Measurements from ENCODE around the gene CTLA4. TPM values are rescaled to one million over a fixed set of nuclear protein-coding genes. Genes with fewer than 3 reads are reported as not detected.
A peak's percentile ranks its signal among the peaks of the same experiment; 100 is the strongest.

Gene CTLA4
- total RNA-seq, 2 experiments from 2014 or later: 28.7 to 30.7 TPM

DNA sequence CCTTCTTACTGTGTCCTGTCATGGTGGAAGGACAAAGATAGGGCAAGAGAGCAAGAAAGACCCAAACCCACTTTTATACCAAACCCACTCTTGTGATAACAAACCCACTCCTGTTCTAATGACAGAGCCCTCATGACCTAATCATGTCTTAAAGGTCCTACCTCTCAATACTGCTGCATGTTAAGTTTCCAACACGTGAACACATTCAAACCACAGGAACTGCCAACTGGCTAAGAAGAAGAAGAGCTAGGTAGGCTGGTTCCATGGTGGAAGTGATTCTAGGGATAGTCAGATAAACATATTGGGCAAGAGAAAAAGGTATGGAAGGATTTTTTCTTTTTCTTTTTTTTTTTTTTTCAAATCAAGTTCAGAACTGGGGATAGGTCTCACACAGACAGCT is 22.0 kb downstream of the CTLA4 start:
- ChIA-PET POLR2A (interaction anchor here (0.7 to 17.2 kb wide), 4 partner anchors 10 to 66 kb away, joined by 4 to 237 read pairs (median 6); partner anchors contain the start of gene CTLA4), CTCF (interaction anchor here (0.9 to 2.1 kb wide), 6 partner anchors 10 to 74 kb away, joined by 3 to 7 read pairs (median 4); partner anchors contain the start of gene CTLA4)
- peak overlapping the region; percentile 21 for H3K27ac Mint-ChIP-seq
- intact Hi-C loops (cut with micrococcal nuclease): no loop called here
- TF ChIP-seq, protein P1, sequence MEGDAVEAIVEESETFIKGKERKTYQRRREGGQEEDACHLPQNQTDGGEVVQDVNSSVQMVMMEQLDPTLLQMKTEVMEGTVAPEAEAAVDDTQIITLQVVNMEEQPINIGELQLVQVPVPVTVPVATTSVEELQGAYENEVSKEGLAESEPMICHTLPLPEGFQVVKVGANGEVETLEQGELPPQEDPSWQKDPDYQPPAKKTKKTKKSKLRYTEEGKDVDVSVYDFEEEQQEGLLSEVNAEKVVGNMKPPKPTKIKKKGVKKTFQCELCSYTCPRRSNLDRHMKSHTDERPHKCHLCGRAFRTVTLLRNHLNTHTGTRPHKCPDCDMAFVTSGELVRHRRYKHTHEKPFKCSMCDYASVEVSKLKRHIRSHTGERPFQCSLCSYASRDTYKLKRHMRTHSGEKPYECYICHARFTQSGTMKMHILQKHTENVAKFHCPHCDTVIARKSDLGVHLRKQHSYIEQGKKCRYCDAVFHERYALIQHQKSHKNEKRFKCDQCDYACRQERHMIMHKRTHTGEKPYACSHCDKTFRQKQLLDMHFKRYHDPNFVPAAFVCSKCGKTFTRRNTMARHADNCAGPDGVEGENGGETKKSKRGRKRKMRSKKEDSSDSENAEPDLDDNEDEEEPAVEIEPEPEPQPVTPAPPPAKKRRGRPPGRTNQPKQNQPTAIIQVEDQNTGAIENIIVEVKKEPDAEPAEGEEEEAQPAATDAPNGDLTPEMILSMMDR (IDR thresholded peaks at IDR 0.05): no peak
- peaks cover 69% of the 10 kb centered on the region for H3K4me1 Mint-ChIP-seq (ENCODE audit: low read depth)
- no peaks in the 10 kb centered on the region for H3K9me3 Mint-ChIP-seq
- ATAC-seq (no peak), DNase-seq (no peak)
- H3K36me3 Mint-ChIP-seq (ENCODE audit: low read depth): no peaks in the 10 kb centered on the region
- no peaks in the 10 kb centered on the region for H3K27me3 Mint-ChIP-seq
- H3K4me3 Mint-ChIP-seq: no peak overlapping the region

DNA sequence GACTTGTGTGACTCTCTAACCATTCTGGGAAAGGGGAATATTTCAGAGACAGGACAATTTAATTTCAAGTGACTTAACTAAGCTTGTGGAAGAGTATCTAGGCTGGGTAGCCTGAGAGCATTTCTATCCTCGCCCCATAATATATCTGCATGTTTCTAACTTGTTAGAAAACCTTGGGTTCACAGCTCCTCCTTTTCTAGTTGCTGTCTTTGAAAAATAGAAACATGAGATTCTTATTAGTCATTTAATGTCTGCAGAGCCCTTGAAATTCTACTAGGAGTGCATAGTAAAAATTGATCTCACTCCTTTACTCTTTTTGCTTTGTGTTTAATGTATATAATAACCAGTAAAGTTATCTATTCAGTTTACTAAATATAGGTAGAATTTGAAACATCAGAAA is 22.4 kb downstream of the CTLA4 start:
- intact Hi-C loops (cut with micrococcal nuclease): no loop called here
- POLR2A ChIA-PET: interaction anchor here (0.7 to 17.2 kb wide), 4 partner anchors 10 to 66 kb away, joined by 4 to 237 read pairs (median 6); partner anchors contain the start of gene CTLA4
- ATAC-seq: peak; percentile 5
- DNase-seq: no peak
- CTCF ChIA-PET: interaction anchor here (0.9 to 2.1 kb wide), 6 partner anchors 10 to 75 kb away, joined by 3 to 7 read pairs (median 4); partner anchors contain the start of gene CTLA4
- Mint-ChIP-seq H3K27ac (peak overlapping the region; percentile 52), H3K27me3 (no peaks in the 10 kb centered on the region), H3K4me3 (no peak overlapping the region), H3K4me1 (ENCODE audit: low read depth) (peaks cover 70% of the 10 kb centered on the region), H3K9me3 (no peaks in the 10 kb centered on the region), H3K36me3 (ENCODE audit: low read depth) (no peaks in the 10 kb centered on the region)
- TF ChIP-seq, protein P1 (IDR thresholded peaks at IDR 0.05): no peak

DNA sequence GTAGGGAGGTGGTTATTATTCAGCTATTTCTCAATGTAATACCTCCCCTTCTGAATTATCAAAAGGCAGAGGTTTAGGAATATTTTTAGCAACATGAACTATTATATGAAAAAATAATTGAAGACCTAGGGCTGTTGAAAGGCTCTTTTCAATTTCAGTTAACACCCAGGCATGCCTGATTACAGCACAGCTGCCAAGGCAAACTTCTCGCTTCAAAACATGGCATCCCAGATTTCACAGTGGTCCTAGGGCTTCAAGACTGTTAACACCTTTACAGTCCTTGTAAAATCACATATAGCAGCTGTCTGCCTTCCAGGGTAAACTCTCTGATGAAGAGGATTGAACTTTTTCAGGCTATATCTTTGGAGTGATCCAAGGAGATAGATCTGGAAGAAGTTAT is 23.2 kb downstream of the CTLA4 start:
- ChIA-PET POLR2A (interaction anchor here (0.9 to 17.2 kb wide), 7 partner anchors 8 to 184 kb away, joined by 3 to 237 read pairs (median 5); partner anchors contain the start of gene CTLA4), CTCF (interaction anchor here (1.0 to 2.1 kb wide), 5 partner anchors 10 to 33 kb away, joined by 3 to 7 read pairs (median 4); partner anchors contain the start of gene CTLA4)
- no peak overlapping the region for H3K4me3 Mint-ChIP-seq
- H3K27me3 Mint-ChIP-seq: no peaks in the 10 kb centered on the region
- H3K27ac Mint-ChIP-seq: peak overlapping the region; percentile 78
- TF ChIP-seq, protein P1 (IDR thresholded peaks at IDR 0.05): no peak
- intact Hi-C loops (cut with micrococcal nuclease): no loop called here
- DNase-seq (no peak), ATAC-seq (no peak)
- peaks cover 64% of the 10 kb centered on the region for H3K4me1 Mint-ChIP-seq (ENCODE audit: low read depth)
- no peaks in the 10 kb centered on the region for H3K9me3 Mint-ChIP-seq
- no peaks in the 10 kb centered on the region for H3K36me3 Mint-ChIP-seq (ENCODE audit: low read depth)

DNA sequence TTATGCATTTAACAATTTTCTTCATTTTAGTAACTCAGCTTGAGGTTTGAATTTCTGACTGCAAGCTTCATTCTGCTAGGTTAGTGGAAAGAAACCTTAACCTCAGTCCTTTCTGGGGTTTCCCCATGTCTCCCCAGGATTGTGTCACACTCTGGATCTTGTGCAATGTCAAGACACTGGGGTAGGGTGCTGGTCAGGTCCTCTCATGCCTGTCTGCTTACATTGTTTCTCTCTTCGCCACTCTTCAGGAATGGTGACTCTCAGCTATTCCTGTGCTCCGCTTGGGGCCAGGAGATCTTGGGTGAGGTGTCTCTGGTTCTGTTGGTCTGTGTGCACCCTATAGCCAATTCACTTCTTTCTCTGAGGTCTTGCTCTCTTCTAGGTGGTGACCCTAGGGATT is 23.9 kb downstream of the CTLA4 start:
- H3K4me1 Mint-ChIP-seq (ENCODE audit: low read depth): peaks cover 56% of the 10 kb centered on the region
- DNase-seq (peak; percentile 81), ATAC-seq (peak; percentile 79)
- no peaks in the 10 kb centered on the region for H3K9me3 Mint-ChIP-seq
- TF ChIP-seq, protein P1 (IDR thresholded peaks at IDR 0.05): no peak
- intact Hi-C loops (cut with micrococcal nuclease): no loop called here
- no peaks in the 10 kb centered on the region for H3K36me3 Mint-ChIP-seq (ENCODE audit: low read depth)
- H3K4me3 Mint-ChIP-seq: no peak overlapping the region
- peak overlapping the region; percentile 78 for H3K27ac Mint-ChIP-seq
- POLR2A ChIA-PET: interaction anchor here (0.9 to 17.2 kb wide), 7 partner anchors 8 to 184 kb away, joined by 3 to 237 read pairs (median 5); partner anchors contain the start of gene CTLA4
- no peaks in the 10 kb centered on the region for H3K27me3 Mint-ChIP-seq
- CTCF ChIA-PET: interaction anchor here (1.0 to 2.1 kb wide), 4 partner anchors 9 to 34 kb away, joined by 3 to 7 read pairs (median 4); partner anchors contain the start of gene CTLA4

DNA sequence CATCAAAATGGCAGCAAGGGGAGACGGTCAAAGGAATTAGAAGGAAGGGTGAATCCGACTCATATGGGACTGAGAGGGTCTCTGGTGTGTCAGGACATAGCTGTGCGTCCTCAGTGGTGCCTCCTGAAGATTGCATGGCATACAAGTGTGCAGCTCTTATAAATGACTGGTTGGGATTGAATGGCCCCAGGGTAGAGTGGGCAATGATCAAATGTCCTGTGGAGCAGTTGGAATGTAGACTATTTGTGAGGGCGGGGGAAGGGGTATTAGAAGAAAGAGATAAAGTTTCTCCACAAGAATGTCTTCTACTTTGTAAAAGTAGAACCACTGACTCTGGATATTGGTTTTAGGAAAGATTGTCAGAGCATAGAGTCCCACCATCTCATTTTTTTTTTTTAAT is 24.6 kb downstream of the CTLA4 start:
- Mint-ChIP-seq H3K27ac (peak overlapping the region; percentile 78), H3K9me3 (no peaks in the 10 kb centered on the region), H3K27me3 (no peaks in the 10 kb centered on the region), H3K4me1 (ENCODE audit: low read depth) (peaks cover 54% of the 10 kb centered on the region), H3K4me3 (no peak overlapping the region), H3K36me3 (ENCODE audit: low read depth) (no peaks in the 10 kb centered on the region)
- DNase-seq (no peak), ATAC-seq (no peak)
- intact Hi-C loops (cut with micrococcal nuclease): no loop called here
- TF ChIP-seq, protein P1 (IDR thresholded peaks at IDR 0.05): no peak
- ChIA-PET CTCF (no interaction called here), POLR2A (interaction anchor here (0.8 to 17.2 kb wide), 3 partner anchors 18 to 151 kb away, joined by 4 to 237 read pairs (median 5); partner anchors contain the start of gene CTLA4)
